Measurements from ENCODE around the gene TMPRSS9. TPM values are rescaled to one million over a fixed set of nuclear protein-coding genes. Genes with fewer than 3 reads are reported as not detected.

TMPRSS9 gene
- total RNA-seq, 1 donor from 2014 or later, result not detected

DNA sequence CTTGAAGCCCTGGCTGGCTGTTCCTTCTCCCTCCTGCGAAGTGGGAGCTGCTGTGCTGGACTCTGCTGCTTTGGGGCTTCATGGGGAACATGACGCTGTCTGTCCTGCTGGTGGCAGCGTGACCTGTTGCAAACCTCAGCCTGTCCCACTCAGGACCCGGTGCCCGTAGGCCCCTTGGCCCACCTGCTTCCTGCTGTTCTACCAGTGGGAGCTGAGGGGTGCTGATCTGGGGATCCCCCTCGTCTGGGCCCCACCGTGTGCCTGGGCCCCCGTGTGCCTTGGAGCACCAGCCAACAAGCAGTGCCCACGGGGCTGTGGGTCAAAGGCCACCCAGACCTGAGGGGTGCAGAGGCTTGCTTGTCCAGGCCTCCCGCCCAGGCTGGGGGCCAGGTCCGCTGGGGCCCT lies 26.3 kb upstream of the TMPRSS9 start:
- Histone ChIP-seq H3K27ac (replicated peaks) (no peak overlapping the region), H3K36me3 (peaks cover 6% of the 10 kb centered on the region), H3K9me3 (replicated peaks) (no peaks in the 10 kb centered on the region), H3K4me1 (peaks cover 50% of the 10 kb centered on the region), H3K27me3 (ENCODE audit: low read depth) (no peaks in the 10 kb centered on the region), H3K4me3 (no peak overlapping the region)
- TF ChIP-seq, protein P1, sequence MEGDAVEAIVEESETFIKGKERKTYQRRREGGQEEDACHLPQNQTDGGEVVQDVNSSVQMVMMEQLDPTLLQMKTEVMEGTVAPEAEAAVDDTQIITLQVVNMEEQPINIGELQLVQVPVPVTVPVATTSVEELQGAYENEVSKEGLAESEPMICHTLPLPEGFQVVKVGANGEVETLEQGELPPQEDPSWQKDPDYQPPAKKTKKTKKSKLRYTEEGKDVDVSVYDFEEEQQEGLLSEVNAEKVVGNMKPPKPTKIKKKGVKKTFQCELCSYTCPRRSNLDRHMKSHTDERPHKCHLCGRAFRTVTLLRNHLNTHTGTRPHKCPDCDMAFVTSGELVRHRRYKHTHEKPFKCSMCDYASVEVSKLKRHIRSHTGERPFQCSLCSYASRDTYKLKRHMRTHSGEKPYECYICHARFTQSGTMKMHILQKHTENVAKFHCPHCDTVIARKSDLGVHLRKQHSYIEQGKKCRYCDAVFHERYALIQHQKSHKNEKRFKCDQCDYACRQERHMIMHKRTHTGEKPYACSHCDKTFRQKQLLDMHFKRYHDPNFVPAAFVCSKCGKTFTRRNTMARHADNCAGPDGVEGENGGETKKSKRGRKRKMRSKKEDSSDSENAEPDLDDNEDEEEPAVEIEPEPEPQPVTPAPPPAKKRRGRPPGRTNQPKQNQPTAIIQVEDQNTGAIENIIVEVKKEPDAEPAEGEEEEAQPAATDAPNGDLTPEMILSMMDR (IDR thresholded peaks at IDR 0.05; ENCODE audit: borderline replicate concordance), result no peak
- intact Hi-C loops (cut with micrococcal nuclease), result no loop called here
- DNase-seq, result no peak

DNA sequence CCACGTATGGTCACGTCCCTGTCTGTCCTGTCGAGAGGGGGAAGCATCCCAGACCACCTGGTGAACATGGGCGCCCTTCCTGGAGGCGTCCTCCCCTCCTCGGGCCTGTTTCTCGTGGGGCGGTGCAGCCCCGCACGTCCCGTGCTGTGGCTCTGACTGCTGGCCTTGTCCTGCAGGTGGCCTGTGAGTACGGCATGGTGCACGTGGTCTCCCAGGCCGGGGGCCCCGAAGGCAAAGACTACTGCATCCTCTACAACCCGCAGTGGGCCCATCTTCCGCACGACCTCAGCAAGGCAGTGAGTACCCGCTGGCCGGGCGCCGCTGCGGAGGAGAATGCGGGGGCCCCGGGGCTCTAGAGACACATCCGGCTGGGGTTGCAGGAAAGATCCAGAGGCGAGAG lies 25.6 kb upstream of the TMPRSS9 start:
- H3K27ac ChIP-seq (replicated peaks), result no peak overlapping the region
- TF ChIP-seq, protein P1 (IDR thresholded peaks at IDR 0.05; ENCODE audit: borderline replicate concordance), result no peak
- intact Hi-C loops (cut with micrococcal nuclease), result no loop called here
- H3K36me3 ChIP-seq, result peaks cover 13% of the 10 kb centered on the region
- no peak for DNase-seq
- H3K27me3 ChIP-seq (ENCODE audit: low read depth), result no peaks in the 10 kb centered on the region
- H3K4me3 ChIP-seq, result no peak overlapping the region
- H3K4me1 ChIP-seq, result peaks cover 44% of the 10 kb centered on the region
- no peaks in the 10 kb centered on the region for H3K9me3 ChIP-seq (replicated peaks)

DNA sequence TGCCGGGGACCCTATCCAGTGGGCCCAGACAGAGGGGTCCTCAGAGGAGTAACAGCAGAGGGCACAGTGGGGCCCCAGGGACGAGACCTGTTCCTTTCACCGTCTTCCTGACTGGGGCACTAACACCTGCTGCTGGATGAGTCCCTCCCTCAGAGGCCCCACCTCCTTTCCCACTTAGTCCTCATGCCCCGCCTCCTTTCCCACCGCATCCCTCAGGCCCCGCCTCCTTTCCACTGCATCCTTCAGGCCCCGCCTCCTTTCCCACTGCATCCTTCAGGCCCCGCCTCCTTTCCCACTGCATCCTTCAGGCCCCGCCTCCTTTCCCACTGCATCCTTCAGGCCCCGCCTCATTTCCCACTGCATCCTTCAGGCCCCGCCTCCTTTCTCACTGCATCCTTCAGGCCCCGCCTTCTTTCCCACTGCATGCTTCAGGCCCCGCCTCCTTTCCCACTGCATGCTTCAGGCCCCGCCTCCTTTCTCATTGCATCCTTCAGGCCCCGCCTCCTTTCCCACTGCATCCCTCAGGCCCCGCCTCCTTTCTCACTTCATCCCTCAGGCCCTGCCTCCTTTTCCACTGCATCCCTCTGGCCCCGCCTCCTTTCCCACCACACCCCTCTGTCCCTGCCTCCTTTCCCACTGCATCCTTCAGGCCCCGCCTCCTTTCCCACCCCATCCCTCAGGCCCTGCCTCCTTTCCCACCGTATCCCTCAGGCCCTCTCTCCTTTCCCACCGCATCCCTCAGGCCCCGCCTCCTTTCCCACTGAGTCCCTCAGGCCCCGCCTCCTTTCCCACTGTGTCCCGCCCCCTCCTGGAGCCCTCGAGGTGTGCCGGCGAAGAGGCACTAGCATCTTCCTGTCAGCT lies 24.8 kb upstream of the TMPRSS9 start:
- H3K9me3 ChIP-seq (replicated peaks), result no peaks in the 10 kb centered on the region
- H3K4me3 ChIP-seq, result no peak overlapping the region
- no peak for DNase-seq
- intact Hi-C loops (cut with micrococcal nuclease), result no loop called here
- TF ChIP-seq, protein P1 (IDR thresholded peaks at IDR 0.05; ENCODE audit: borderline replicate concordance), result no peak
- H3K4me1 ChIP-seq, result peaks cover 36% of the 10 kb centered on the region
- H3K27me3 ChIP-seq (ENCODE audit: low read depth), result no peaks in the 10 kb centered on the region
- H3K27ac ChIP-seq (replicated peaks), result no peak overlapping the region
- H3K36me3 ChIP-seq, result peaks cover 20% of the 10 kb centered on the region

DNA sequence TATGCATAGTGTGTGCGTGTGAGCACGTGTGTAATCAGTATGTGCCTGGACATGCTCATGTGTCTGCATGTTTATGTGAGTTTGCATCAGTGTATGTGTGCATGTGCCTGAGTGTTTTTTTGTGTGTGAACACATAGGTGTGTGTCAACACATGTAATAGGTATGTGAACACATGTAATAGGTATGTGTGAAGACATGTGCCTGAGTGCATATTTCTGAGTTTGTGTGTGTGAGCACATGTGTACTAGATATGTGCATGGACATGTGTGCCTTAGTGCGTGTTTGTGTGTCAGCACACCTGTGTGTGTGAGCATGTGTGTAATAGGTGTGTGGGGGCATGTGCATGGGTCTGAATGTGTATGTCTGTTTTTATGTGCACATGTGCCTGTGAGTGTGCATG lies 24.2 kb upstream of the TMPRSS9 start:
- TF ChIP-seq, protein P1 (IDR thresholded peaks at IDR 0.05; ENCODE audit: borderline replicate concordance), result no peak
- intact Hi-C loops (cut with micrococcal nuclease), result no loop called here

DNA sequence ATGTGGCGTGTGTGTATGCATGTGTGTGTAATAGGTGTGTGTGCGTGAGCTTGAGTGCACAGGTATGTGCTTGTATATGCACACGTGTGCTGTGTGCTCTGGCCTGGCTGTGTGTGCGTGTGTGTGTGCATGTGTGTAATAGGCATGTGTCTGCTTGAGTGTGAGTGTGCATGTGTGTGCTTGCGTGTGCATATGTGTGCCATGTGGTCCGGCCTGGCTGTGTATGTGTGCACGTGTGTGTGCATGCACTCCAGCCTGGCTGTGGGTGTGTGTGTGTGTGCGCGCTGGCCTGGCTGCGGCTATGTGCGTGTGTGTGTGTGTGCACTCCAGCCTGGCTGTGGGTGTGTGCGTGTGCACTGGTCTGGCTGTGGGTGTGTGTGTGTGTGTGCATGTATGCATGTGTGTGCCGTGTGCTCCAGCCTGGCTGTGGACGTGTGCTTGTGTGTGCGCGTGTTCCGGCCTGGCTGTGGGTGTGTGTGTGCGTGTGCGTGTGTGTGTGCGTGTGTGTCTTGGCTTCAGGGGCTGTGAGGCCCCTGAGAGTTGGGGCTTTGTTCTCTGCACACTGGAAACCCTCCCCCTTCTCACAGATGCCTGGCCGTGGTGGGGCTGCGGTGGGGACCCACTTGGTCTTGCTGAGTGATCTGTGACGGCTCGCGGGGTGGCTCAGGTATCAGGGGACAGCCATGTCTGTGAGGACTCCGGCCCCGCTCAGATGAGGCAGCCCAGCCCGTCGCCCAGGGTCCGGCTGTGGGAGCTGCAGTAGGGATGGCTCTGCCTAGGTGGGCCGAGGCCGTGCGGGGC lies 23.3 kb upstream of the TMPRSS9 start:
- Histone ChIP-seq H3K4me1 (peaks cover 21% of the 10 kb centered on the region), H3K27ac (replicated peaks) (no peak overlapping the region), H3K36me3 (peaks cover 33% of the 10 kb centered on the region), H3K27me3 (ENCODE audit: low read depth) (no peaks in the 10 kb centered on the region), H3K9me3 (replicated peaks) (no peaks in the 10 kb centered on the region), H3K4me3 (no peak overlapping the region)
- TF ChIP-seq, protein P1 (IDR thresholded peaks at IDR 0.05; ENCODE audit: borderline replicate concordance), result no peak
- intact Hi-C loops (cut with micrococcal nuclease), result no loop called here
- no peak for DNase-seq

More for the DNA sequence above, 24.2 kb upstream of the TMPRSS9 start:
- no peak overlapping the region for H3K27ac ChIP-seq (replicated peaks)
- H3K27me3 ChIP-seq (ENCODE audit: low read depth), result no peaks in the 10 kb centered on the region
- no peak overlapping the region for H3K4me3 ChIP-seq
- H3K36me3 ChIP-seq, result peaks cover 24% of the 10 kb centered on the region
- peaks cover 30% of the 10 kb centered on the region for H3K4me1 ChIP-seq
- DNase-seq, result no peak
- H3K9me3 ChIP-seq (replicated peaks), result no peaks in the 10 kb centered on the region
